CD4-positive, alpha-beta T cell treated with Interleukin-21 for 1 hour (primary cell): Measurements from ENCODE around the gene HDLBP.

Experiments used
- DNase-seq: peaks from one replicate; pipeline ENCODE4 v3.0.0-alpha.2; 2020

HDLBP gene

DNA sequence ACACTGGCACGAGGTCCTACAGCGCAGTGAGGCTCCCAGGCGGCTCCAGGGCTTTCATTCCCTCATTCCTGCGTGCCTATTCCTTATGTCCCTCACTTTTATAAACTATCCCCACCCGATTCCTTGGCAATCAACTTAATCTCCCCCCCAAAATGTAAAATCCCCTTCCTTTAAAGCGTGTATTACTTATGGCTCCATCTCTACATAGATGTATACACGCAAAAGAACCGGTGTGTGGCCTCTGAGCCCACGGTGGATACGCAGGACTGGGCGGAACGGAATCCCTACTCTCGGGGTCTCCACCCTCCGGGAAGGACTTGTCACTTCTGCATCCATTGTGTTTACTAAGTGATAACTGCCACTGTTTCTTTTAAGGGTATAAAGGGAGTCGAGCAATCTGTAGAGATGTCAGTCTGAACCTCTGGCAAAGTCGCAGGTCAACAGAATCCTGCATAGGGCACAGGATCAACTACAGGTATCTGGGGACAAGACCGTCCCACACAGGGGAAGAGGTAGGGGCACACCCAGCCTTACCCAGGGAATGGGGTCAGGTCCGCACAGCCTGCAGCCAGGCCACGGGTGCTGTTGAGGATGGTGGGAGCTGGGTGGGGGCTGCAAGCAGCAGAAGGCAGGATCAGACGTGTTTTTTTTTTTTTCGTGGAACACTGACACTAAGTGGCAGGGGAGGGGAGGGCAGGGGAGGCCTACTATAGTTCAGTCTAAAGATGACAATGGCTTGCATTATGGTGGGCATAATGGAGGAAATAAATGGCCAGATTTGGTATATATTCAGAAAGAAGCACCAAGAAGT, 42.1 kb downstream of the HDLBP start:
- DNase-seq: no peak

DNA sequence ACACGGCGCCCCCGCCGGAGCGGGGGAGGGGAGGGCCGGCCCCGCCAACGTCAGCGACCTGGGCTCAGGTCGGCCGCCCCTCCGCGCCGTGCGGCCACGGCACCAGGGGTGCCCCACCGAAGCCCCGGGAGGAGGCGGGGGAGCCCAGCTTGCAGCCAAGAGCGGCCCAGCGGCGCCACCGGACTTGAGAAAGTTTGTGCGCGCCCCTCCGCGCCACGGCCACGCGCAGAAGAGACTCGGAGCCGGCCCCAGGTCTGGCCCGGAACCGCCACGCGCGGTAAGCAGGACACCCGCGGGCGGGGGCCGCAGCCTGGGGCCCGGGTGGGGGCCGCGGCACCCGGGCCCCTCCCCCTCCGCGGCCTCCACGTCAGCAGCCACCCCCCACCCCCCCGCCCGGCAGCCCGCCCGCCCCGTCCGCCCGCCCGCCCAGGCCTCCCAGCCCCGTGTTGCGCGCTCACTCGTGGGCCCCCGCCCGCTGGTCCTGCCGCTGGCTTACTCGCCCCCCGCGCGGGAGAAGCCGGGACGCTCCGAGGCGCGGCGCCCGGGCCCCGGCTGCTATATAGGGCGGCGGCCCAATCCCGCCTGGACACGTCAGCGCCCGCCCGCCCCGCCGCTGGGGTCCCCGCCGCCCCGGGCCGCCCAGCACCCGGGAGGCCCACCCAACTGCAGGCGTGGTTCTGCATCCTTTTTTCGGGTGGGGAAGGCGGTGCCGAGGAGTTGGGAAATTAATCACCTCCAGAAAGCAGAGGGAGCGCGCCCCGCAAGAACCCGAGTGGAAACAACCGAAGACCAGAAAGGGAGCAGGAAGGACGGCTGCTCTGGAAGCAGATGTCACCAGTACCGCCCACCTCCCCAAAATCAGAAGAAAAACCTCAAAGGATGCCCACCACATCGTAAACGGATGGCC, 42.9 kb downstream of the HDLBP start:
- peak; percentile 59 for DNase-seq

DNA sequence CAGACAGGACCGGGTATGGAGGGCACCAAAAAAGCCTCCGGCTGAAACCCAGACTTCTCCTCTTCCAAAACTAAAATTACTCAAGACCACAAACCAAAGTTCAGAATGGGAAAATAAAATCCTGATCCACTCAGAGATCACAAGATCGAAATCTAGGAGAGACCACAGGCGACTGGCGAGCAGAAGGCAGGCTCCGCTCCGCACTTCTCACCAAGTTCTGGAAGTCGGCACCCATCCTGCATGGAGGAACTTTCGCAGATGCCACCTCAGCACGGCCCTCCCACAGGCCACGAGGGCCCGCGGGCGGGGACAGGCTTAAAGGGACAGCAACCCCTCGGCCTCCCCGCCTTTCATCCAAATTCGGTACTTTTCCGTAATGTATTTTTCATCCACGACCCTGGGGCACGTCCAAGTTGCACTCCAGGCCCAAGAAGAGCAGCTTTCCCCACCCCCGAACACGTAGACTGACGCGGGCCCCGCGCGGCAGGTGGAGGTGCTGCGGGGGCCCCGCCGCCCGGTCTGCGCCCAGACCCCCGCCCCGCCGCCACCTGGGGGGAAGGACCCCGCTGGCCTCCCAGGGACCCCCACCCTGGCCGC, 43.7 kb downstream of the HDLBP start:
- DNase-seq: peak; percentile 55

DNA sequence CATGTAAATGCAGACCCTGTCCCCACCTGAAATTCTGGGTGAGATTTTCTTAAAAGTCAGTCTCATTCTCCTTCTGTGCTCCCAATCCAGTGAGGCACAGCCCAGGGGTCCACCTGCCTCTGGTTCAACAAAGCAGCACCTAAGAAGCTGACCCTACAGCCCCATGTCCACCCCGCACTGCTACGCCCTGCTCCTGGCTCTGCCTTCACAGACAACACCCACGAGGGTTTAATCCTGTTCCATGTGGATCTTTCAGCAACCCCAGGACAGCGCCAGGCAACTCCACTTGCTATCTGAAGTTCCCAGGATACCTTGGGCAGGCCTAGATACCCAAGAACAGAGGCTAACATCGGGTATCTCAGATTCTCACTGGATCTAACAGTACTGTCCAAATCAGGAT, 44.9 kb downstream of the HDLBP start:
- DNase-seq: no peak

DNA sequence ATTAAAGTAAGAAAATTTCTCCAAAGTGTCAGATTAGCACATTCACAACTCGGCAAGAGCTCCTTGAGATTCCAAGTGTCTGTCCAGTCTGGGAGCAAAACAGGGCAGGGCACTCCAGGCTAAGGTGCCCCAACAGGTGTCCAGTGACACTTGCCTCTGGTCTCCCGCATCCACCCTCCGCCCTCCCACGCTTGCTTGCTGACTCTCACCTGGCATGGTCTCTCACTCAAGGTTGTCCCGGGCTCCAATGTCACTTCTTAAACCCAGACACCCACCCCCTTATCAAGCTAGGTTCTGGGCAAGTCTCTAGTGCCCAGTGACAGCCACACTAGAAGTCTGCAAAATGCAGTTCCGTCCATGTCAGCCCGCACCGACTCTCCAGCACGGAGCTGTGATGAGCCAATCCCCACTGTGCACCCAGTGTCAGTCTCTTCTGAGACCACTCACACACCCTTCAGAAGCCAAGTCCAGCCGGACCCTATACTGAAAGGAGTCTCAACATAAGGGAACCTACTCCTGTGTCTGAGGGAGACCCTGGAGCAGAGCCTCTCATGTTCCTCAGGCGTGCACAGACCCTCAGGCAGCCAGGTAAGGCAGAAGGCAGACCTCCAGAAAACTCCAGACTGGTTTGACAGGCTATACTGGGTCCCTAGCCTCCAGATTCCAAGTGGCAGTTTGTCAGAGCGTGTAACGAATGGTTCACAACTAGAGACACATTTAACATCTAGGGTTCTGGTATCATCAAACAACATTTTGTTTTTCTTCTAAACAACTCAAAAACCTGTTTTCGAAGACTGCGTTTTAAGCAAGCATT, 45.6 kb downstream of the HDLBP start:
- DNase-seq: no peak

DNA sequence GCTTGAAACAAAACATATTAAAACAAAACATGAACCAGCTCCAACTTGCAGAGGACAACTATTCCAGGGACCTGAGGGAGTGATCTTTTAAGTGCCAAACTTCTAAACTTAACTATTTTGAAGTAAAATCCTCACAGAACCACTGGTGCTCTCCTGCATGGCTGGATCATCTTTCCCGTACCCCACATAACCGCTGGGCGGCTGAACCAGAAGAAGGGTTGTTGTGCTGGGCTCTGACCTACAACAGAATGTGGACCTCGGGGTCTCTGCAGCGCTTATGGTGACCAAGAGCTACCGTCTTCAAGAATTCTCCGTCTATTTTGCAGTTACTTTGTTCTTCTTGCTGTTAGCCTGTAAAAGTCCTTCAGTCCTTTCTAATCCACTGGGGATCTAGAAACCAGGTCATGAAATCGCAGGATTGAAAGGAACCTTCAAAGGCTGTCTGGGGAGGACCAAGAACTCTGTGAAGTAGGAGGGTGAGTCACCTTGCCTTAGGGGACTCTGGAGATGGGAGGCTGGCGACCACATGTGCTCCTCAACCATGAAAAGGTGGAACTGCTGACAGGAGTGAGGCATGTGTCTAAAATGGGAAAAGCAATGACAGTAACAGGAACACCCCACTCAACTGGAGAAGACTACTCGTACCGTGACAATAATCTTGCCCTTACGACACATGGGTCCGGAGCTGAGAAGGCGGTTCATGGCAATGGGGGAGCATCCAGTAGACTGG, 46.6 kb downstream of the HDLBP start:
- DNase-seq: no peak

DNA sequence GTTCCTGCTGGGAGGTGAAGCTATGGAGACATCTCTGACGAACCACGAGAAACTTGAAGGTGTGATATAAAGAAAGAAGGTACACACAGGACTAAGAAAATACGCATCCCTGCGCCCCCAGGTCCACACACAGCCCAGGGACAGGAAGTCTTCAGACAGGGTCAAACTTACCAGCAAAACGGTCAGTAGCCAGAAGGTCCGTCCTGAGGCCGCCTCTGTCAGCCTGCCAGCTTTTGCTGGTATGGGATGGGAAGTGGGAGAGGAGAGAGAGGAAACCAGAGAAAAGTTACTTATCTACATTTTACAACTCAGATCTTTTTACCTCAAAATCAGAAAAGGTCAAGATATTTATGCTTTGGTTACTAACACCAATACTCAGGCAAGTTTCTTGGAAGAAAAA, 47.2 kb downstream of the HDLBP start:
- DNase-seq: no peak

DNA sequence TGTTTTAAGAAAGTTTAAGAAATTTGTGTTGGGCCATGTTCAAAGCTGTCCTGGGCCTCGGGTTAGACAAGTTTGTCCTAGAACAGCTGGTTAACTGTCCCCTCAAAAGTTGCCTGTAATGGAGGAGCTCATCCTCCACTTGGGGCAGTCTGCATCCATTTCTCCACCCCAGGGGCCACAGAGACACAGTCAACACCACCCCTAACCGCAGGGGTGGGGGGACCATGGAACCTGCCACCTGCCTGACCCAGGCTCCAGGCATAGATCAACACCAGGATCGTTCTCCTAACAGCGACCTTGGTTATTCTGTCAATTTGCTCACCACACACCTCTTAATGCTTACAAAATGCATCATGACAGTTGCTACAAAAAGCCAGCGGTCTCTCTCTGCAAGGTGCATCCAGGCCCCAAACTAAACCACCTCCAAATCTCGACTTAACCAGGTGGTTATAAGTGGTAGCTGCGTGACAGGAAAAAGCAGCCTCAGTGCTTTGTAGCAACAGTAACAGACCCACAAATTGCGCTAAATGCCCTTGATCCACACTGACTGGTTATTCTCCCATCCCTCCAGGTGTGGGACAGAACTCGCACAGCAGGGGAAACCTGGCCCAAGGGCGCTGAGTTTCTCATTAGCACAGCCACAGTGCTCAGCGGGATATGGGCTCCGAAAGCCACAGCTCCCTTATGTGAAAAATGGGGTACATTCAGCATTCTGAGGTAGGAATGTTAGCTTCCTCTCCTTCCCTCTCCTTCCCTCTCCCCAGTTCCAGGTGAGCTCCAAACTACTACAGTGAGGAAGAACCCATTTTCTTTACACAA, 48.0 kb downstream of the HDLBP start:
- DNase-seq: no peak

DNA sequence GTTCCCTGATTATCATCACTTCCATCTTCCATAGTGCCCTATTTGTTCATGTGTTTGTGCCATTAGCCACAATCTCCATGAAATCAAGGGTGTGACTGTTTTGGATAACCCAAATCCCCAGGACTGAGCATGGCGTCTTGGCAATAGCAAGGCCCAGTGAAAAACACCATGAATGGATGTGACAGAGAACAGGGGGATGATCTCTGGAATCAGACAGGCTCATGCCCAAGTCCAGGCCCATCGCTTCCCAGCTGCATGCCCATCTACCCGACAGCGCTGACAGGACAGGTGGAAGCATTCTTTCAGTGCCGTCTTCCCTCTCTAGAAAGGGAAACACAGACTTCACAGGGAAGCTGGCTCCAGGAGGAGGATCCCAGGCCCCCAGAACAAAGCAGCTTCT, 50.0 kb downstream of the HDLBP start:
- DNase-seq: no peak

DNA sequence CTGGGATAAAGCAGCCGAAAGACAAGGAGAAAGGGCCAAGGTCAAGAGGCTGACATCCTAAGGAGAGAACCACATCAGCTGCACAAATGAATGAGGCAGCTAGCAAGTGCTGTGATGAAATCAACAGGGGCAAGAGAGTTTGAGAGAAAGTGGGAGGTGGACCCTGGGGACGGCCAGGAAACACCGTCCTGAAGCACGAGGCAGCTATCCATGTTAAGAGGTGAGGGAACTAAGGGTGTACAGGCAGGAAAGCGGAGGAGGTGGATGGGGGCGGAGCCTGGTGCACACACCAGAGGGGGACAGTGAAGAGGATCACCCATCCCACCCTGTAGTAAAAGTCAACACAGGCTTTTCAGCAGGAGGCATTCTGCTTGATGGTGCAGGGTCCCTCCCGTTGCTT, 52.4 kb downstream of the HDLBP start:
- DNase-seq: no peak

DNA sequence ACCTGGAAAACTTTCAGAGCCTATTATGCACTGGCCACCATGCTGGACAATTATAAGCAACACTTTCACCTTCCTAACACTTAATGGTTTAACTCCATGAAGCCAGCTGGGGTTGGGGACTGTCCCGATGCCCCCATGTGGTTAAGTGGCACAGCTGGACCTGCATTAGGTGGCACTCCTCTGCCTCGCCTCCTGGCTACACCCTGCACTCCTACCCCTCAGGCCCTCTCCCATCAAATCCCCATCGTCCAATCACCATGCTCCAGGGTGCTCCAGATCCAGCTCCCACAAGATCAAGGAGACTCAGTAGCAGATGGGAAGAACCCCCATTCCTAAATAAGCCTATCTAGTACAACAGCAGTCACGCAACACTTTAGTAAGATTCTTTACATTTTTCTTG, 53.8 kb downstream of the HDLBP start:
- no peak for DNase-seq

DNA sequence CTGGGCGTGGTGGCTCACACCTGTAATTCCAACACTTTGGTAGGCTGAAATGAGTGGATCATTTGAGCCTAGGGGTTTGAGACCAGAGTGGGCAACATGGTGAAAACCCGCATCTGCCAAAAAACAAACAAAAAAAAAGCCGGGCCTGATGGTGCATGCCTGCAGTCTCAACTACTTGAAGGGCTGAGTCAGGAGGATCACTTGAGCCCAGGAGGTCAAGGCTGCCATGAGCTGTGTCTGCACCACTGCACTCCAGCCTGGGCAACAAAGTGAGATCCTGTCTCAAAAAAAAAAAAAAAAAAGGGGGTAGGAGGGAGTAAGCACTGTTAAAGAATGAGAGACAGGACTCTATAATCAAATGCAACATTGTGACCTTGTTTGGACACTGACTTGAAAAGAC, 54.6 kb downstream of the HDLBP start:
- no peak for DNase-seq

DNA sequence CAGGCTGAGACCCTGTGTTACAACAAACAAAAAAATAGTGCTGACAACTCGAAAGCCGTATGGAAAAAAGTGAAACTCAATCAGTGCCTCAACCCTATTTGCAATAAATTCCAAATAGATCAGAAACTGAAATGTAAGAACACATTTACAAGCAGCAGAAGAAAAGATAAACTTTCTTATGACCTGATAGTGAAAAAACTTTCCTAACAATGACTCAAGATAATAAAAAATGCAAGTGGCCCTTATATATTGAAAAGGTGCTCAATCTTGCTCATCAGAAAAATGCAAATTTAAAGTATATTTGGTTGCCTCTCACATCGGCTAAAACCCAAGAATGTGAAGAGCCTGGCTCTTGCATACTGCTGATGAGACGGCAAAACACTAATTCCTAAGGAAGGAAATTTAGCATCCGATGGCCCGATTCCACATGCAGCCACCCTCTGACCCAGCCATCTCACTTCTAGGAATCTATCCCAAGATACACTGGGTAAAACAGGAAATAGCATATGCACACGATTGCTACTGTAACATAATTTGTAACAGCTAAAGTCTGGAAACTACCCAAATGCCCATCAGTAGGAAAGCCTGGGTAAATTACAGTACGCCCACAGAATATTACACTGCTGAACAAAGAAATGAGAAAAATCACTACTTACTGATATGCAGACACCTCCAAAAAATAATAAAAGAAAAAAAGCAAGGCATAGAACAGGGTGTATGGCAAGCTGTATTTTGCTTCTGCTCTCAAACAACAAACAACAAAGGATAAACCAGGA, 56.8 kb downstream of the HDLBP start:
- DNase-seq: no peak

DNA sequence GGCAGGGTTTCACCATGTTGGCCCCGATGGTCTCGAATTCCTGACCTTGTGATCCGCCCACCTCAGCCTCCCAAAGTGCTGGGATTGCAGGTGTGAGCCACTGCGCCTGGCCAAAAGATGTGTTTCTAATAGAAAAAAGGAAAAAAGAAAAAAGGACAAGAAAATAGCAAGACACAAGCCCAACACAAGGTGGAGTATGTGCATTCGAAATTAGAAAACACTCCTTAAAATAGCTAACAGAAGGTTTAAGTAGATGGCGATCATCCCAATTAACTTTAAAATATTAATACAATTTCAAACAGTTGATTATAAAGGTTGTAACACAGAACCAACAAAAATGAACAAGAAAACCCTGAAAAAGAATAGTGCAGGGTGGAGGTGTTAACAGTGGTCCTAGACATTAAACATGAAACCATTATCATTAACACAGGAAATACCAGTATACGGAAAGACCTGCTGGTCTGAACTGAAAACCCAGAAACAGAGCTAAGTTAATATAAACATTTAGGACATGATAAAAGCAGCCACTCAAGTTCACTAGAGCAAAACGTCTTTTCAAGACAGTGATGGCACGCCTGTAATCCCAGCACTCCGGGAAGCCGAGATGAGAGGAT, 57.9 kb downstream of the HDLBP start:
- DNase-seq: no peak

DNA sequence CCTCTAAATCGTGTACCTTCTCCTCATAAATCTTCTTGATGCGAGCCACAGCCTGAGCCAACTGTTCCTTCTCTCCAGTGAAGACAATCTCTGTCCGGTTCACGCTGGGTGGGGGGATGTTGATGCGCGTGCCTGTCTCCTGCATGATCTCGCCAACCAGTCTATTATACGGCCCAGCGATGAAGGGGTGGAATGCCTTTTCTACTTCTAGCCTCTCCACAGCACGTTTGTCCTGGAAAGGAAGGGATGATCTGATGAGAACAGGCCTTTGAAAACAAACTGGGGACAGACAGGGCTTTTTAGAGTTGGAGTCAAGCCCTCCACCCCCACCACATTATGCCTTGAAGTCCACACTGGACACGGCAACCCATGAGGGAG, 59.3 kb downstream of the HDLBP start:
- DNase-seq: no peak

DNA sequence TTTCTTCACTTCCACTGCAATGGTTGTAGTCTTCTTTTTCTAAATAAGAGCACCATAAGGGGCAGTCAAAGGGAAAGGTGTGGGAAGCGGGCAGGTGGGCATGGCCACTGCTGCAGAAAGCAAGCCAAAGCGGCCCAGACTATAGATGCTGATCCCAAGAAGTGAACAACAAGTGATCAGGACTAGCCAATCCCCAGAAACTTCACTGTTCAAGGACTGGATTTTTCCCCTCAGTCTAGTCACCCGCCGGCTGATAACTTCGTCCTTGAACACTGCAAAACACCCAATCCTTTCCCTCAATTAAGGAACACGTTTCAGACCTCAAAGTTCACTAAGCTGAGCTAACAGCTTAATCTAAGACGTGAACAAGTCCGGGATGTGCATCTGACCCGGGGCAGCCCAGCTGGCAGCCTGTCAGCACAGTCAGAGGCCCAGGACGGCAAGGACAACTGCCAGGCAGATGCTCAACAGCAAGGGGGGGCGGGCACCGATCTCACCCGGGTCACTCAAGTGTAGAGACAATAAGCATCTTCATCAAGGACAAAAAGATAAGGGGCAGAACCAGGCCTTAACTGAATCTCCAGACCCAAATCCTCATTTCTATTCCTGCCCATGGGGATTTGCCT, 59.8 kb downstream of the HDLBP start:
- no peak for DNase-seq

DNA sequence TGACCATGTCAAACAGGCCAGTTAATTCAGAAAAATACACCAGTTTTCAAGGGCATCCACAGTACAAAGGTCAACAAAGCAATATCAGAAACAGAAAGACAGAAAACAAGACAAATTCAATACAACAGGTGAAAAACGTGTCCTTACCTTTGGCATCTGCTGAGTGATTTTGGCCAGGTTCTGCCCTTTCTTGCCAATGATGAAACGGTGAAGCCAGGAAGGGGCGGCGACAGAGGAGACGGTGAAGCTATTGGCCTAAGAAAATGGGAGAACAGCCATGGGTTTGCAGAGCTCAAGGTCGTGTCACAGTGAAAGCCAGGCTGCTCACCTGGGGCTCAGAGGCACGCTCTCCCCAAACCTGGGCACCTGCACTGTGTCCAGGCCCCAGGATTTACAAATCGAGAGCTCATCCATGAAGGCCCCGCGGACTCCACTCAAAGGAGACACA, 60.5 kb downstream of the HDLBP start:
- DNase-seq: no peak

DNA sequence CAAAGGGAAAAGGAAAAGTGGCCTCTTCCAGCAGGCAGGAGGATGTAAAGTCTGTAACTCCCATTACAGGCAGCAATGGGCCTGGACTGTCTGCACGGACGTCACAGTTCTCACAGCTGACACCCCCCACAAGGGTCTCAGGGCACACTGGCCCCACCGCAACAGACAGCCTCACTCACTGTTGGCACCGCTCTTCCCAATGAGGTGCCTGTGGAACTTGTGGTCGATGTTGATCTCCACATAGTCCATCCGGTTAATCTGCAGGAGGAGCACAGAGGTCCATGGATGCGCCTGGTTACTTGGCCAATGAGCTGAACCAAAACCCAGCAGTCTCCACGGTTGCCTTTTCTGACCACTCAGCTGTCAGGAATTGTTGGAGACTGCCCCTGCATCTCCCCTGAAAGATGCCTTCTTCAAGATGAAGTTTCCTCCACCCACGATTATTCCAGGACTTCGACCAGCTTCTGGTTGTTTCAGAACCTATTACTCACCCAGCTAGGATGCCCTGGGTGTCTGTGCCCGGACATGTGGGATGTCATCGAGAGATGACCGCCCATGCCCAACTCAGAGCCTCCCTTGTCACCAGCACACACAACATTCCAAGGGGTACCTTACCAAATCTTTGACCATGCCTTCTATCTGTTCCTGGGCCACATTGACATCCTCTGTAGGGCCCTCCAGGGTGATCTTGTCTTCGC, 62.5 kb downstream of the HDLBP start:
- no peak for DNase-seq

DNA sequence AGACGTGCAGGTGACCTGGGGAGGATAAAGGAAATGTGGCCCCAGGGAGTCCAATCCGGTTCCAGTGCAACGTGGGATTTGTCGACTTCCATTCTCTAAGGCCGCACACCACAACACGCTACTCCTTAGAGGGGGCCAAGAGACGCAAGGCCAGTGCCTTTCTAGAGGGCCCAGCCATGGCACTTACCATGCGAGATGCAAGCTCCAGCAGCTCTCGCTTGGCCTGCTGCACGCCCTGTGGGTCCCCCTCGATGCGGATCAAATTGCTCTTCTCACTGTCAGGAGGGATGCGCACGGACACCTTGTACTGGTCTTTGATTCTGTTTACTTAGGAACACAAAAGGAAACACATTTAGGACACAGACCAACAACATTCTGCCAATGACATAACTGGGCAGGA, 65.8 kb downstream of the HDLBP start:
- DNase-seq: no peak
